GM23338 (cell line): ENCODE measurements around the gene SSTR1. TPM values are rescaled to one million over a fixed set of nuclear protein-coding genes. Genes with fewer than 3 reads are reported as not detected.

Experiments
- ATAC-seq: fragments of 200-7000 bp; cut with Tn5 transposase; 3 replicates; pipeline ENCODE4 v1.9.1; 2020
- DNase-seq: peaks from one replicate; pipeline ENCODE4 v3.0.0-alpha.2; 2015; ENCODE audit warnings: low spot score
- H2AFZ ChIP-seq: fragments of 200-600 bp; sonication (generic); 2 replicates; pipeline ENCODE4 v1.8.0; 2016; ENCODE audit warnings: antibody characterized with exemption, mild to moderate bottlenecking, moderate library complexity
- H3F3A ChIP-seq: fragments of 200-600 bp; sonication (generic); replicated peaks from 2 replicates; pipeline ENCODE4 v1.8.0; 2017; ENCODE audit warnings: antibody characterized with exemption, mixed run types, low read depth
- H3K27ac ChIP-seq: fragments of 200-600 bp; sonication (generic); 2 replicates; pipeline ENCODE4 v1.6.1; 2016; ENCODE audit warnings: low read depth
- H3K27me3 ChIP-seq: fragments of 200-600 bp; sonication (generic); 2 replicates; pipeline ENCODE4 v1.8.0; 2016; ENCODE audit warnings: mild to moderate bottlenecking, mixed run types, moderate library complexity; ENCODE audit not compliant: insufficient read depth
- H3K36me3 ChIP-seq: fragments of 200-600 bp; sonication (generic); 2 replicates; pipeline ENCODE4 v1.8.0; 2016; ENCODE audit warnings: mild to moderate bottlenecking; ENCODE audit not compliant: insufficient read depth
- H3K4me1 ChIP-seq: fragments of 200-600 bp; sonication (generic); 2 replicates; pipeline ENCODE4 v1.8.0; 2016; ENCODE audit warnings: mild to moderate bottlenecking, moderate library complexity; ENCODE audit not compliant: insufficient read depth
- H3K4me2 ChIP-seq: fragments of 200-600 bp; sonication (generic); 2 replicates; pipeline ENCODE4 v1.7.1; 2017; ENCODE audit warnings: mixed run types
- H3K4me3 ChIP-seq: fragments of 200-600 bp; sonication (generic); 2 replicates; pipeline ENCODE4 v1.6.1; 2016; ENCODE audit warnings: mixed run types
- H3K79me2 ChIP-seq: fragments of 200-600 bp; sonication (generic); replicated peaks from 2 replicates; pipeline ENCODE4 v1.8.0; 2017; ENCODE audit warnings: mild to moderate bottlenecking; ENCODE audit not compliant: insufficient read depth
- H3K9me2 ChIP-seq: fragments of 200-600 bp; sonication (generic); 2 replicates; pipeline ENCODE4 v1.8.0; 2017; ENCODE audit not compliant: insufficient read depth
- H4K20me1 ChIP-seq: fragments of 200-600 bp; sonication (generic); replicated peaks from 2 replicates; pipeline ENCODE4 v1.8.0; 2017; ENCODE audit warnings: mild to moderate bottlenecking; ENCODE audit not compliant: insufficient read depth
- H3K27ac Mint-ChIP-seq: 2 replicates; pipeline ENCODE4 v1.8.0; 2020; ENCODE audit warnings: inconsistent platforms, mild to moderate bottlenecking, moderate library complexity, mixed read lengths
- H3K27me3 Mint-ChIP-seq: 3 replicates; pipeline ENCODE4 v1.8.0; 2022; ENCODE audit warnings: low read depth, mild to moderate bottlenecking, moderate library complexity, mixed read lengths, inconsistent platforms; ENCODE audit not compliant: insufficient read depth, poor library complexity
- H3K36me3 Mint-ChIP-seq: 3 replicates; pipeline ENCODE4 v1.8.0; 2021; ENCODE audit warnings: low read depth, mild to moderate bottlenecking, inconsistent platforms, moderate library complexity, mixed read lengths
- H3K4me1 Mint-ChIP-seq: 3 replicates; pipeline ENCODE4 v1.8.0; 2020; ENCODE audit warnings: mild to moderate bottlenecking, inconsistent platforms, mixed read lengths
- H3K4me3 Mint-ChIP-seq: 3 replicates; pipeline ENCODE4 v1.8.0; 2021; ENCODE audit warnings: moderate library complexity, mild to moderate bottlenecking, inconsistent platforms, mixed read lengths
- H3K9me3 Mint-ChIP-seq: 3 replicates; pipeline ENCODE4 v1.8.0; 2020; ENCODE audit warnings: moderate library complexity, mild to moderate bottlenecking, inconsistent platforms, mixed read lengths
- CREB1 ChIP-seq: fragments of 250-450 bp; sonication (Bioruptor Pico); IDR thresholded peaks from 2 replicates; pipeline ENCODE4 v1.5.0; 2020; ENCODE audit warnings: low read depth, mild to moderate bottlenecking, moderate library complexity
- CTCF ChIP-seq, 2 experiments: fragments of 200-600 bp in 1 of 2; sonication (generic) in 1 of 2; conservative IDR thresholded peaks; 2 replicates each; pipeline versions ENCODE4 v1.5.1 to v1.6.1; 2016 to 2017; ENCODE audit warnings: antibody characterized with exemption in 2 of 2, low read depth in 2 of 2, mild to moderate bottlenecking in 2 of 2, moderate library complexity in 1 of 2
- REST ChIP-seq: IDR thresholded peaks from one replicate; pipeline ENCODE4 v1.6.1; 2018; ENCODE audit warnings: antibody characterized with exemption; ENCODE audit not compliant: unreplicated experiment
- ZNF114 ChIP-seq: fragments of 250-450 bp; sonication (Bioruptor Pico); IDR thresholded peaks from 2 replicates; pipeline ENCODE4 v1.5.0; 2020; ENCODE audit warnings: mild to moderate bottlenecking, moderate library complexity
- ZNF331 ChIP-seq: fragments of 250-450 bp; sonication (Bioruptor Pico); IDR thresholded peaks from 2 replicates; pipeline ENCODE4 v1.5.0; 2020; ENCODE audit warnings: low read depth, mild to moderate bottlenecking, moderate library complexity
- polyA plus RNA-seq: library from polyadenylated mRNA; unstranded; fragments of >200 nt; fragmentation: Nextera tagmentation; extraction: Ambion mirVana; gene quantifications from 2 replicates; pipeline ENCODE4 v1.2.1, GENCODE V29; 2016
- total RNA-seq: library from RNA; depleted of rRNA; stranded (reverse); fragments of >200 nt; shearing (Covaris generic); gene quantifications from 2 replicates; pipeline ENCODE4 v1.2.3, GENCODE V29; 2014

SSTR1 gene
- total and polyA plus RNA-seq, 2 experiments from 2014 or later = 0.42 to 0.80 TPM

GRCh38 chr14:38213001-38213400 is 5.3 kb downstream of the SSTR1 start (continued):
- no peak for TF ChIP-seq REST

DNA sequence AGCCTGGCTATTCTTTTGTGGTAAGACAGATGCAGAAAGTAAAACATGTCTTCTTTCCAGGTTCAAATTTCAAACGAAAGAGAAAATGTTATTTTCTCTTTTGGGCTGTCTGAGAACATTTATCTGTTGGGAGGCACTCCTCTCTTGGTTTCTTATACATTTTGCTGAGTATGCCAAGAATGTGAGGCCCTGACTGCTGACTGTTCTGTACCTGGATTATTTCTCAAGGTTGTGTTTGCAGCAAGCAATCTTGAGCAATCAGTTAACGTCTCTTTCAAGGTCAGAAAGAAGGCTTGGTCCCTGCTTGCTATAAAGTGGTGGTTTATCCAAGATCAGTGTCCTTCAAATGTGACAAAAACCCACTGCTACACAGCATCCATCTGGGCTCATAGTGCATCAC is 9.8 kb downstream of the SSTR1 start:
- Histone ChIP-seq H3F3A (no peaks in the 10 kb centered on the region), H4K20me1 (no peaks in the 10 kb centered on the region), H2AFZ (no peak overlapping the region), H3K36me3 (no peaks in the 10 kb centered on the region), H3K79me2 (no peaks in the 10 kb centered on the region), H3K4me1 (peaks cover 47% of the 10 kb centered on the region), H3K9me2 (no peaks in the 10 kb centered on the region), H3K4me3 (no peak overlapping the region), H3K4me2 (no peak overlapping the region), H3K27me3 (peaks cover 82% of the 10 kb centered on the region), H3K27ac (no peak overlapping the region)
- H3K9me3 Mint-ChIP-seq = no peaks in the 10 kb centered on the region
- H3K4me1 Mint-ChIP-seq = peaks cover 35% of the 10 kb centered on the region
- no peak overlapping the region for H3K4me3 Mint-ChIP-seq
- DNase-seq (peak; percentile 38), ATAC-seq (no peak)
- H3K27ac Mint-ChIP-seq = no peak overlapping the region
- TF ChIP-seq CTCF (conservative IDR thresholded peaks at IDR 0.05; ENCODE audit: low read depth in 2 of 2) (no peak), ZNF331 (CRISPR knock-in tag) (no peak)
- no peaks in the 10 kb centered on the region for H3K36me3 Mint-ChIP-seq
- peaks cover 30% of the 10 kb centered on the region for H3K27me3 Mint-ChIP-seq

DNA sequence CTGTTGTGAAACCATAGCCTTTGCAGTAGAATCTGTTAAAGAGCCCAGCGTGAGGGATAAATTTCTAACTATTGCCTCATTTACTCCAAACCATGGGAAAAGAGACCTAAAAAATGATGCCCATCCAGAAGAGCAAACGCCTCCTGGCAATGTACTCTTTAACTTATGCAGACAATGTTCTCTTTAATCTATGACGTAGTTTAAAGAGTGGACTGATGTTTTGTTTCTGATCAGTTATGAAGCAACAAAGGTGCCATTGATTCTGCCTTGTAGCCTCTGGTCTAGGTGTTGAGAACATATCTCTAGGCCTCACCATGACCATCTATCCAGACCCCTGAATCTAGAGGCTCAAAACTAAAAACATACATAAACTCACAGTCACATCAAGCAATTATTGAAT is 13.4 kb downstream of the SSTR1 start:
- no peak overlapping the region for H2AFZ ChIP-seq
- Mint-ChIP-seq H3K36me3 (peaks cover 8% of the 10 kb centered on the region; the same call in 2 of the 3 replicates), H3K27ac (no peak overlapping the region), H3K27me3 (peaks cover 15% of the 10 kb centered on the region), H3K4me3 (no peak overlapping the region), H3K9me3 (no peaks in the 10 kb centered on the region; the same call in 2 of the 3 replicates), H3K4me1 (peaks cover 28% of the 10 kb centered on the region)
- H3K4me2 ChIP-seq = peak overlapping the region; percentile 62
- H3K4me3 ChIP-seq = peak overlapping the region; percentile 22
- no peaks in the 10 kb centered on the region for H3F3A ChIP-seq
- ATAC-seq (no peak), DNase-seq (no peak)
- H3K4me1 ChIP-seq = peaks cover 32% of the 10 kb centered on the region
- H3K9me2 ChIP-seq = no peaks in the 10 kb centered on the region
- H4K20me1 ChIP-seq = no peaks in the 10 kb centered on the region
- H3K27ac ChIP-seq = no peak overlapping the region
- TF ChIP-seq CREB1 (CRISPR knock-in tag) = no peak
- TF ChIP-seq ZNF114 (CRISPR knock-in tag) = no peak
- no peaks in the 10 kb centered on the region for H3K79me2 ChIP-seq
- peaks cover 48% of the 10 kb centered on the region for H3K27me3 ChIP-seq
- no peaks in the 10 kb centered on the region for H3K36me3 ChIP-seq
